Kidney (tissue), 14 donors: ENCODE data around the gene ANP32A. TPM values are rescaled to one million over a fixed set of nuclear protein-coding genes. Genes with fewer than 3 reads are reported as not detected.

Experiments
- DNase-seq, 5 donors: peaks; one replicate each; pipeline ENCODE4 v3.0.0-alpha.2; 2013 to 2020
- FAIRE-seq: peaks from 2 replicates; lab custom pipeline; 2012; peaks lifted over from hg19 to GRCh38; lab: Jason Lieb, UNC
- H3K27ac ChIP-seq, 2 donors: one replicate each; pipeline ENCODE4 v1.7.0; 2013; ENCODE audit warnings: low read depth in 2 of 2, low read length in 2 of 2, inconsistent platforms in 1 of 2
- H3K27me3 ChIP-seq: one replicate; pipeline ENCODE4 v1.7.1; 2013; ENCODE audit warnings: low read length, inconsistent platforms; ENCODE audit not compliant: control insufficient read depth, insufficient read depth
- H3K36me3 ChIP-seq, 3 donors: one replicate each; pipeline versions ENCODE4 v1.7.0 to v1.7.1; 2013; ENCODE audit warnings: low read length in 3 of 3, control low read depth in 1 of 3, inconsistent platforms in 1 of 3; ENCODE audit not compliant: insufficient read depth in 3 of 3, control insufficient read depth in 2 of 3
- H3K4me1 ChIP-seq, 3 donors: one replicate each; pipeline versions ENCODE4 v1.7.0 to v1.7.1; 2013; ENCODE audit warnings: low read length in 3 of 3, inconsistent platforms in 1 of 3, low read depth in 1 of 3; ENCODE audit not compliant: control insufficient read depth in 2 of 3, insufficient read depth in 2 of 3
- H3K4me3 ChIP-seq, 3 donors: one replicate each; pipeline versions ENCODE4 v1.7.0 to v1.8.1; 2013; ENCODE audit warnings: low read length in 3 of 3, control low read depth in 1 of 3, inconsistent platforms in 1 of 3
- H3K9ac ChIP-seq, 3 donors: one replicate each; pipeline versions ENCODE4 v1.7.0 to v1.7.1; 2013; ENCODE audit warnings: low read length in 3 of 3, control low read depth in 1 of 3, inconsistent platforms in 1 of 3
- H3K9me3 ChIP-seq, 3 donors: one replicate each; pipeline versions ENCODE4 v1.7.0 to v1.7.1; 2013; ENCODE audit warnings: low read length in 3 of 3, control low read depth in 1 of 3, inconsistent platforms in 1 of 3; ENCODE audit not compliant: control insufficient read depth in 2 of 3, insufficient read depth in 1 of 3
- intact Hi-C: fragments of 100-400 bp; cut with DNase I; formaldehyde crosslinking; loops from one replicate; pipeline ENCODE4 v1.11.1; 2022
- microRNA-seq: library from miRNA; unstranded; fragments of <30 nt; microRNA quantifications from one replicate; pipeline ENCODE4 v1.2.0, GENCODE V29; 2020
- polyA plus RNA-seq: library from polyadenylated mRNA; stranded (reverse); fragments of 350-450 nt; fragmentation: Illumina TruSeq; extraction: RNeasy Lipid Tissue Mini Kit (QIAGEN cat#74804); gene quantifications from one replicate; pipeline ENCODE4 v1.2.3, GENCODE V29; 2014; ENCODE audit warnings: low read depth, low replicate concordance; ENCODE audit not compliant: insufficient read depth
- total RNA-seq: library from RNA; stranded (reverse); fragmentation: NEBNext Ultra II Directional; extraction: Animal tissue kit (Norgen Biotek cat#: 25700); gene quantifications from one replicate; pipeline ENCODE4 v1.2.1, GENCODE V29; 2021
- TF ChIP-seq, protein P1 (sequence below): IDR thresholded peaks from 3 replicates; pipeline ENCODE4 v1.5.1; 2012; ENCODE audit warnings: mild to moderate bottlenecking, moderate library complexity, borderline replicate concordance; ENCODE audit not compliant: insufficient read depth; ENCODE audit errors: extremely low read depth
- donor health status: control.
- donor health status: control.
- donor health status: control.
- donor health status: control.
- donor health status: control.
- donor health status: DM: yes; HTN: yes; CAD: no.
- donor health status: Normal renal cell carcinoma (clear cell type).

Gene ANP32A
- total and polyA plus RNA-seq, 2 donors from 2014 or later = 113 to 148 TPM

DNA sequence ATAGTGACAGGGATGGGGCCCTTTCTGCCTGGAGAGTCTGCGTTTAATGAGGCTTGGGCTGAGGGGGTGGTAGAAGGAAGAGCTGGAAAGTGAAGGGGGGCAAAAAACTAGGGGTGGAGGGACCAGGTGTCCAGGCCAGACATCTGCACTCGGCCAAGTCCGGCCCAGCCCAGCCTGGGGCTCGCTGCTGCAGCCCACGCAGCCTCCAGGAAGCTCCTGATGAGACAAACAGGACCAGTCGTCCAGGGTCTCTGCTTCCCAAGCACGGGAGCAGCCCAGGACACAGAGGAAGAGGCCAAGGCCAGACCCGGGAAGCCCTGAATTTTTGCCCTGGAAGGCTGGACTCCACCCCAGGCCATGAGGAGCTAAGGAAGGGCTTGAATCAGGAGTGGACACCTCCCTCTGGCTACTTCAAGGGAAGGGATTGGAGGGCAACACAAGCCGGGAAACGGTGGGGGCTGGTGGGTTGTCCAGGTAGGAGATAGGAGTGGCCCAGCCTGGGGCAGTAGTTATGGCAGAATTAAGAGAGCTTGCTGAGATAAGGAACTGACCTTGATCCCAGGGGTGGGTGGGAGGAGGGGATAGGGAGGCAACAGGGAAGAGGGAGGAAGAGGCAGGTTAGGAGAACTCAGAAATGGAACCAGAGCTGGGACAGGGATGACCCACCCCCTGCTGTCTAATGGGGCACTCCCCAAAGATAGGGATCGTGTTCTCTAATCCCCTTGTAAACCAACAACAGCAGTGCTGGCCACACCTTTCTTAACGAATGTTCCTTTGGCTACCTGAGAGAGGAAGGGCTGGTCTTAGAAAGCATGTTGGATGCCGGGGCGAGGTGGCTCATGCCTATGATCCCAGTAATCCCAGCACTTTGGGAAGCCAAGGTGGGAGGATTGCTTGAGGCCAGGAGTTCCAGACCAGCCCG is 89.5 kb downstream of the ANP32A start:
- peaks cover 0 to 8% (median 0%) of the 10 kb centered on the region in 3 donors for H3K4me1 ChIP-seq
- FAIRE-seq (no peak), DNase-seq (peak in 1 of 5 donors; percentile 53)
- H3K27ac ChIP-seq = peak overlapping the region in 1 of 2 donors; percentile 26
- H3K9me3 ChIP-seq = no peaks in the 10 kb centered on the region
- no peaks in the 10 kb centered on the region for H3K36me3 ChIP-seq
- intact Hi-C loops = no loop called here
- H3K4me3 ChIP-seq = no peak overlapping the region
- no peaks in the 10 kb centered on the region for H3K27me3 ChIP-seq
- TF ChIP-seq, protein P1, sequence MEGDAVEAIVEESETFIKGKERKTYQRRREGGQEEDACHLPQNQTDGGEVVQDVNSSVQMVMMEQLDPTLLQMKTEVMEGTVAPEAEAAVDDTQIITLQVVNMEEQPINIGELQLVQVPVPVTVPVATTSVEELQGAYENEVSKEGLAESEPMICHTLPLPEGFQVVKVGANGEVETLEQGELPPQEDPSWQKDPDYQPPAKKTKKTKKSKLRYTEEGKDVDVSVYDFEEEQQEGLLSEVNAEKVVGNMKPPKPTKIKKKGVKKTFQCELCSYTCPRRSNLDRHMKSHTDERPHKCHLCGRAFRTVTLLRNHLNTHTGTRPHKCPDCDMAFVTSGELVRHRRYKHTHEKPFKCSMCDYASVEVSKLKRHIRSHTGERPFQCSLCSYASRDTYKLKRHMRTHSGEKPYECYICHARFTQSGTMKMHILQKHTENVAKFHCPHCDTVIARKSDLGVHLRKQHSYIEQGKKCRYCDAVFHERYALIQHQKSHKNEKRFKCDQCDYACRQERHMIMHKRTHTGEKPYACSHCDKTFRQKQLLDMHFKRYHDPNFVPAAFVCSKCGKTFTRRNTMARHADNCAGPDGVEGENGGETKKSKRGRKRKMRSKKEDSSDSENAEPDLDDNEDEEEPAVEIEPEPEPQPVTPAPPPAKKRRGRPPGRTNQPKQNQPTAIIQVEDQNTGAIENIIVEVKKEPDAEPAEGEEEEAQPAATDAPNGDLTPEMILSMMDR = no peak
- no peak overlapping the region for H3K9ac ChIP-seq

DNA sequence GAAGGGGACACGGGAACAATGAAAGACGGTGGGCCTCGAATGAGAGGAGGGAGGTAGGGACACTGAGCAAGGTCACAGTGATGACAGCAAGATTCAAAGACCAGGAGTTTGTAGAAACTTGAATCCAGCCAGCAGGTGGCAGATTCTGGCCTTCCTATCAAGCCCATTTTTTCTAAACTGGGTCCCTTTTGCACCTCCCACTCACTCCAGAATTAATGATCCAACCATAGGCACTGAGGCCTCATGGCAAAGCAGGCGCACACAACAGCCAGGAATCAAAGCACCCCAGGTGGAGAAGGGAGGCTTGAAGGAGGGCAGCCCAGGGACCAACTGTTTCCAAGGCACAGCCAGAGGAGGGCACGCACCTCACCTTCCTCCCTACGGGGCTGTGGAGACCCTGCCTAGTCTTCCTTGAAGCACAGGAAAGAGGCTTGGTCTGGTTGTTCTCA is 90.2 kb downstream of the ANP32A start:
- no peak overlapping the region for H3K4me3 ChIP-seq
- no peak overlapping the region for H3K9ac ChIP-seq
- FAIRE-seq = no peak
- TF ChIP-seq, protein P1 = peak; percentile 64
- H3K4me1 ChIP-seq = peaks cover 0 to 8% (median 0%) of the 10 kb centered on the region in 3 donors
- H3K27me3 ChIP-seq = no peaks in the 10 kb centered on the region
- no peaks in the 10 kb centered on the region for H3K36me3 ChIP-seq
- no peak overlapping the region for H3K27ac ChIP-seq
- H3K9me3 ChIP-seq = no peaks in the 10 kb centered on the region
- peak in 4 of 5 donors; percentile 80 to 94 (median 86) for DNase-seq
- intact Hi-C loops = no loop called here

DNA sequence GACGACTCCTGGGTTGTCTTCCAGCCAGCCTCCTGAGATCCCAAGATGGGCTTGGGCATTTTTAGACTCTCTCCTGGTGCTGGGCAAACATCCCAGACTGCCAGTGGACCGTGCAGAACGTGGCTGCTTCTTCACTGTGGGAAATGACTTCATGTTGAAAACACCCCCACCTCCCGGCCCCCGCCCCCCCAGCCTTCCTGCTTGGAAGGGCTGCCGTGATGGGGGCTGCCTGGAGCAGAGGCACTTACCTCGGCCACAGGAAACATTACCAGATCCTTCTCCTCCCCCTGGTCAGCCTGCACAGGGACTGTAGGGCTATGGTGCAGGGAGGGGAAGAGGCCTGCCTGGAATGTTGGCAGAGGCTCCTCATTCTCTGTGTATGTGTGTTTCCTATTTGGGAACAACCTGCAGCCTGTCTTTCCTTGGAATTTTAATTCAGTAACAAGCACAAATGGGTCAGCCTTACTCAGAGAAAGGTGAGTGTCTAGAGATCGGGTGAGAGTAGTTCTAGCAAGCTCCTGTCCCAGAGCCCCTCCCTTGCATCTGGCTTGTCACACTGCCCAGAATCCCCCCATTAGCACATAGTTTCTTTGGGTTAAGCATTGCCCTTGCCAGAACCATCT is 90.8 kb downstream of the ANP32A start:
- H3K27ac ChIP-seq = no peak overlapping the region
- no peak overlapping the region for H3K4me3 ChIP-seq
- H3K9ac ChIP-seq = no peak overlapping the region
- intact Hi-C loops = no loop called here
- H3K4me1 ChIP-seq = peaks cover 0 to 8% (median 0%) of the 10 kb centered on the region in 3 donors
- H3K36me3 ChIP-seq = no peaks in the 10 kb centered on the region
- no peaks in the 10 kb centered on the region for H3K9me3 ChIP-seq
- TF ChIP-seq, protein P1 = no peak
- FAIRE-seq (no peak), DNase-seq (peak in 2 of 5 donors; percentile 17 to 45)
- H3K27me3 ChIP-seq = no peaks in the 10 kb centered on the region

Small RNAs within 50 kb of the gene (microRNA-seq; reads per million reads assigned to microRNA genes)
- gene MIR4312 = not detected

Other genes starting within 250 kb of the ANP32A start
- 7.9 TPM for gene CORO2B, start 241.9 kb downstream of the ANP32A start, total RNA-seq
- gene CORO2B, start 241.9 kb downstream of the ANP32A start, polyA plus RNA-seq = 9.0 TPM
- 4.1 TPM for gene SPESP1, start 109.6 kb upstream of the ANP32A start, total RNA-seq
- gene SPESP1, start 109.6 kb upstream of the ANP32A start, polyA plus RNA-seq = 3.7 TPM
- gene NOX5, start 193.8 kb upstream of the ANP32A start, total RNA-seq = 0.60 TPM
- 0.19 TPM for gene NOX5, start 193.8 kb upstream of the ANP32A start, polyA plus RNA-seq